HG03565 (cell line): ENCODE results near the gene NOC4L.
"Not testable (repeated sequence)": the region's sequence is repeated elsewhere in the genome, so short reads cannot be mapped to it uniquely, and the experiment has no call there.

Experiments
- ATAC-seq: cut with Tn5 transposase; IDR thresholded peaks from one replicate; pipeline ENCODE4 v1.9.1; 2021; ENCODE audit warnings: mild to moderate bottlenecking, moderate library complexity; ENCODE audit not compliant: unreplicated experiment

NOC4L gene

DNA sequence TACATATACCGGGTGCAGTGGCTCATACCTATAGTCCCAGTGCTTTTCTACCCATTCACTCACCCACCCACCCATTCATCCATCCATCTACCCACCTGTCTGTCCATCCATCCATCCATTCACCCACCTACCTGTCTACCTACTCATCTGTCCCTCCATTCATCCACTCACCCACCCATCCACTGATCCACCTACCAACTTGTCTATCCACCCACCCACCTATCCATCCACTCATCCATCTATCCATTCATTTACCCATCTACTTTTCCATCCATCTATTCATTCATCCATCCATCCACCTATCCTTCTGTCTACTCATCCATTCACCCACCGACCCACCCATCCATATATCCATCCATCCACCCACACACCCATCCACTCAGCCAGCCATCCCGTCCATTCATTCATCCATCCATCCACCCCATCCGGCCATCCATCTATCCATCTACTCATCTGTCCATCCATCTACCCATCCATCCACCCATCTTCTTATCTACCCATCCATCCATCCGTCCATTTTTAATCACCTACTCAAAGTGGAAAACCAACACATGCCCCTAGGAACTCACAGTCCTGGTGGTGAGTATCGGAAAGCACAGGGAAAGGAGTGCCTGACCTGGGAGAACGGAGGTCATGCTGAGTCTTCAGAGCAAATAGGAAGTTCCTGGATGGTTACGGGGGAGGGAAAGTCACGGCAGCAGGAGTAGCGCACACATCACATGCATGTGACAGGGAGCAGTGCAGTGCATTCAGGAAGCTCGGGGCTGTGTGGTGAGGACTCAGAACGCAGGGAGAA lies 20.1 kb upstream of the NOC4L start:
- ATAC-seq: no peak

DNA sequence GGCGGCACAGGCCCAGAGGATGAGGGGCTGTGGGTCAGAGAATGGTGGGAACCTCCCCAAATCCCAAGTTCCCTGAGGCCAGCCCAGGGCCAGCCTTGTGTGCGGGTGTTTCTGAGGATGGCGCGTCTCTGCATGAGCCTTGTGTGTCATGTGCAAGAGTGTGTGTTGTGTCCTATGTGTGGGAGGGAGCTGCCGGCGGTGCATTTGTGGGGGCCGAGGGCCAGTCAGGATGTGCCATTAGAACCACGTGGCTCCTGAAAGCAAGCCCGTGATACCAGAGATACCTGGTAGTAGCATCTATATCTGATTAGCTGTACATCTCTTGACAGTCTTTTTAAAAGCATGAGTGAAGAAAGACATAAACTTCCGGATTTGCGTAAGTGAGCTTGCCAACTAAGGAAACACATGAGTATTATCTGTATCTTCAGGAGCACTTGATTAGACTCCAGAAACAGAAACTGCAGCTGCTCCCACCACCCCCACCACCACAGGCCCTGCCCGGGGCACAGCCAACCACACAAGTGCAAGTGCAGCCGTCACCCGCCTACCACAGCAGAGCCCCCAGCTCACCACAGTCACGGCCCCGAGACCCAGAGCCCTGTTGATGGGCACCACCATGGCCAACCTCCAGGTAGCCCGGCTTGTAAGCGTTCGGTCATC lies 19.4 kb upstream of the NOC4L start:
- no peak for ATAC-seq

DNA sequence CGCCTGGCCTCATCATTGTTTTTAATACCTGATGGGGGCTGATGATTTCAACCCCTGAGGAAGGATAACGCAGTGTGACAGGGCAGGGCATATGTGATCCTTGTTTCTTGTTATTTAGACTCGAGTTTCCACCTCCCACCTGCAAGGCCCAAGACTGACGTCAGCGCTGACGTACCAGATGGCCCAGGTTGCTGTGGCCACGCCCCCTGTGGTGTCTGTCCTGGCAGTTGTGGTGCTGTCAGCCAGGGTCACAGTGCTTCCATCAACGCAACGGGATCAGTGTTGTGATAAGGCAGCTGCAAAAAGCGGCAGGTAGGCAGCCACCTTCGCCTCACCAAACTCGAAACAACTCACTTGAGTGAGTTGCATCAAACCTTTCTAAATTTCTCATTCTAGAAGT lies 18.5 kb upstream of the NOC4L start:
- no peak for ATAC-seq

DNA sequence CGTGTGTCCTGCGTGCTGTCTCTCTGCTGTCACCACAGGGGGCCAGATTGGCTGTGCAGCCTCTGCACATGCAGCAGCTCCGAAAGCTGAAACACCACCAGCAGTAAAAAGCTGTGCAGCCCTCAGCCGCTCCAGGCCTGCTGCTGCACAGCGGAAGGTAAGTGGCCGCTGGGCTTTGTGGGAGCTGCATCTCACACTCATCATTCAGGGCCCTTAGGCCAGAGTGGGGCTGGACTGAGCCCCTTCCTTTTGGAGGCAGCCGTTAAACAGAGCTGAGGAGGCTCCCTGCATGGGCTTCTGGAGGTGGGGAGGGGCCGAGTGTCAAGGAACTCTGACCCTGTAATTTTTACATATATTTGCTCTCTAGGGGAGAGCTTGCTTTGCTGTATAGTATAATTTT lies 17.2 kb upstream of the NOC4L start:
- ATAC-seq: no peak

DNA sequence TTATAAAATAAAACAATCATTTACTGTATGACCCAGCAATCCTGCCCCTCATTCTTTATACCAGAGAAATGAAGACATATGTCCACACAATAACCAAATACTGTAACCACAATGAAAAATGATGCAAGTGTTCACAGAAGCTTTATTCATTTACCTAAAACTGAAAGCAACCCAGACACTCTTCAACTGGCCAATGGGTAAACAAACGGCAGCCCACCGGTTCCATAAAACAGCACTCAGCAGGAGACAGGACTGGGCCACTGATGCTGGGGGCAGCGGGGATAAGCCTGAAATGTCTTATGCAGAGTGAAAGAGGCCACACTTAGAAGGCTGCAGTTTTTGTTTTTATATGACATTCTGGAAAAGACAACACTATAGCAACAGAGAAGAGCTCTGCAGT lies 15.2 kb upstream of the NOC4L start:
- ATAC-seq: no peak

DNA sequence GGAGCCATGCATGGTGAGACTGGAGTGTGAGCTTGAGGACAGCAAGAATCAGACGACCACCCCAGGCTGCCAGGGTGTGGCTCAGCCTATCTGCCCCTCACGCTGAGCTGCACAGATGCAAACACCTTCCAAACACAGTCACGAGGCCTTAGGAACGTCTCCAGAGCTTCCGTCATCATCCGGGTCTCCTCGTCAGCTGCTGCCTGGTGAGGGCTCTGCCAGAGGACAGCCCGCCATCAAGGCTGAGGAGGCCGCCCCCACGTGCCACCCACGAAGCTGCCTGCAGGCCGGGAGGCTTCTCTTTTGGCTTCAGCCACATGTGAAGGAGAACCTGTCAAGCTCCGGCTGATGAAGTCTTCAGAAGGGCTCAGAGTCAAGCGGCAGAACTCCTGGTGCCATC lies 13.6 kb upstream of the NOC4L start:
- ATAC-seq: no peak

DNA sequence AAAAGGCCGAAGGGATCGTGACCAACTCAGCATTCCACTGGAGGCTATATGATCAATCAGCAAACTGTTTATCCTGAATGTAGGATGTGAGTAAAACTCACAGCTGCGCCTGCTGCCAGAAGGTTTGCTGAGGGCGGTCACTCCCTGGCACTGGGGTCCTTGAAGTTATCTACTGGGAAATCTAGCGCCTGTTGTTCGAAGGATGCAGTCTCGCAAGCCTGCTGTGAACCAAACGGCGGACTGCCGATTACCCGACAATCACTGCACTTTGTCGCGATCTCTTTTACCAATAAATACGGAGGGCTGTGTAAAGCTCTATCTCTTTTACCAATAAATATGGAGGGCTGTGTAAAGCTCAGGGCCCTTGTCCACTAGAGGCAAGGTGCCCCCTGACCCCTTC lies 13.0 kb upstream of the NOC4L start:
- no peak for ATAC-seq

DNA sequence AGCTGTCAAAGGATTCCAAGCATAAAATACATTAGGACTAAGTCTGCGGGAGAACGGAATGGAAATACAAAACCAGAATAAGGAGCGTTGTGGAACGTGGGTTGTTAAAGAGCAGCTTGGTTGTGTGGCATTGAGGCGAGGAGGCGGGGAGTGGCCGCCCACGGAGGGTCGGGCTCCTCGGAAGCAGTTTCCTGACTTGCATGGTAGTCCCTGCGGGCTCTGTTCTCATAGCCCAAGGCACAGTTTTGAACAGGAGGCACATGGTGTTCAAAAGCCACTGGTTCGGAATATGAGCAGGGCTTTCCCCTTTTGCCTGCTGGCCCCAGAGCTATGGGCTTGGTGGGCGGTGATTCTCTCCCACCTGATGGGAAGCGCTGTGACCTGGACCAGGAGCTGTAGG lies 12.3 kb upstream of the NOC4L start:
- ATAC-seq: no peak

DNA sequence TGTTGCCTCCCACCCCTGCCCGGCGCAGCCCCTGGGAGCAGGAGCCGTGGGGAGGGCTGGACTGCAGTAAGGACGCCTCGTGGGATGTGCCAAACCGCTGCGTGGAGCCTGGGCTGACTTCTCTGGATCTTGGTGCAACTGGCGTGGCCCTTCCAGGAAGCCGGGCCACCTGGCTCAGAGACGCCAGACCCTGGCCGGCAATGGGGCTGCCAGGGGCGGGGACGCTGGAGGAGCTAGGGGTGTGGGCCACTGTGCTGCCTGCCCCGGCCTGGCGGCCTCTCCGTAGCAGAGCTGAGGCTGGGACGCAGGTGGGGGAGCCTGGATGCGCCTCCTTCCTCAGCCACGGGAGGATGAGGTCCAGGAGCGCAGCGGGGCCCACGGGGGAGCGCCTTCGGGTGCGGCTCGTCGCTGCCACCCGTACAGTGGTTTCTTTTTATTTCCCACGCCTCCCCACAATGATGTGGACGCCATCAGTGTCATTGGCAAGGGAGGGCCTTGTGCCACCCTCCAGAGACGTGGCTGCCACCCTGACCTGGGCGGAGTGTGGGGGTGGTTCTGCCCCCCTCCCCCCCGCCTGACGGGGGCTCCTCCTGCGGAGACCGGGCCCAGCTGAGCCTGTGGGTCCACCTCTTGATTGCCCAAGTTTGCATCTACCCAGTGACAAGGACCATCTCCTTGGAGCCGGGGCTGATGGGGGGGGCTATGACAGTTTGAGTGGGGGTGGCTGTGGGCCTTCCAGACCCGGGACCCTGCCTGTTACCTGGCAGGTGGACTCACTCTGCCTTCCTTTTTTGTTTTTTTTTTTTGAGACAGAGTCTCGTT lies 11.4 kb upstream of the NOC4L start:
- no peak for ATAC-seq

DNA sequence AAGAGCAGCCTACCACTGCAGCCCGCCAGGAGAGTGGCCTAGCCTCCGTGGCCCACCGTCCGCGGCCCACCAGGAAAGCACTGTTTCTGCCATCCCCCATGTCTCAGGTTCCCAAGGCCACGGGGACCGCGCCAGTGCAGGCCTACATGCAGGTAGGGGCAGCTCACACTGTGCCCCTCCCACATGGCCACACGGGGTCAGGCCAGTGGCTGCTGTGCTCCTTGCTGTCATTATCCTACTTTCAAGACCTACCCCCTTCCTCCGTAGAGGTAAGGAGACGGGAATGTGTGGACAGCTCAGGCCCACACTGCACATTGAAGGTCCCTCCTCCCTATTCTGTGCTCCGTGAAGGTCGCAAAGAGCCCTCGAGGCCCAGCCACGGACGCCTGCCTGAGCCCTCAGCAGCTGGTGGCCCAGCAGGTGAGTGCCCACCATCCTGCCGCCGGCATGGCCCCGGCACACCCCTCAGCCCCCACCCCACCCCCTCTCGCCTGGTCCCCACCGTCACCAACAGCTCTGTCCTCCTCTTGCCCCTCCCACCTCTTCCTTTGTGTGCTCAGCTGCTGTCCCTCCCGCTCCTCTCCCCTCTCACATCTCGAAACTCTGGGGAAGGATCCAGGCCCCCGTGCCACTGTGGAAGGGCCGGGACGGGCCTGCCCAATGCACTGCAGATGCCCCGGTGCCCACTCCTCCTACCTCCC lies 10.2 kb upstream of the NOC4L start:
- no peak for ATAC-seq

DNA sequence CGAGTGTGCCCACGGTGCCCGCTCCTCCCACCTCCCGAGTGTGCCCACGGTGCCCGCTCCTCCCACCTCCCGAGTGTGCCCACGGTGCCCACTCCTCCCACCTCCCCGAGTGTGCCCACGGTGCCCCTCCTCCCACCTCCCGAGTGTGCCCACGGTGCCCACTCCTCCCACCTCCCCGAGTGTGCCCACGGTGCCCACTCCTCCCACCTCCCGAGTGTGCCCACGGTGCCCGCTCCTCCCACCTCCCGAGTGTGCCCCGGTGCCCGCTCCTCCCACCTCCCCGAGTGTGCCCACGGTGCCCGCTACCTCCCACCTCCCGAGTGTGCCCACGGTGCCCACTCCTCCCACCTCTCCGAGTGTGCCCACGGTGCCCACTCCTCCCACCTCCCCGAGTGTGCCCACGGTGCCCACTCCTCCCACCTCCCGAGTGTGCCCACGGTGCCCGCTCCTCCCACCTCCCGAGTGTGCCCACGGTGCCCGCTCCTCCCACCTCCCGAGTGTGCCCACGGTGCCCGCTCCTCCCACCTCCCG lies 9.5 kb upstream of the NOC4L start:
- not testable (repeated sequence) for ATAC-seq

DNA sequence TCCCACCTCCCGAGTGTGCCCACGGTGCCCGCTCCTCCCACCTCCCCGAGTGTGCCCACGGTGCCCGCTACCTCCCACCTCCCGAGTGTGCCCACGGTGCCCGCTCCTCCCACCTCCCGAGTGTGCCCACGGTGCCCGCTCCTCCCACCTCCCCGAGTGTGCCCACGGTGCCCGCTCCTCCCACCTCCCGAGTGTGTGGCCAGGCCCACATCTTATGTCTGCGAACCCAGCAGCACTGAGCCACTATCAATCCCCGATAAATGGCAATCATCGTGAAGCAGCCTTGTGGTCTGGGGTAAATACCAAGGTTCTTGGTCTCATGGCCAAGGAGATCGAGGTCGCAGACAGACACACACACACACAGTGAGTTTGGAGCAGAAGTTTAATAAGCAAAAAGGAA lies 8.0 kb upstream of the NOC4L start:
- ATAC-seq: not testable (repeated sequence)

DNA sequence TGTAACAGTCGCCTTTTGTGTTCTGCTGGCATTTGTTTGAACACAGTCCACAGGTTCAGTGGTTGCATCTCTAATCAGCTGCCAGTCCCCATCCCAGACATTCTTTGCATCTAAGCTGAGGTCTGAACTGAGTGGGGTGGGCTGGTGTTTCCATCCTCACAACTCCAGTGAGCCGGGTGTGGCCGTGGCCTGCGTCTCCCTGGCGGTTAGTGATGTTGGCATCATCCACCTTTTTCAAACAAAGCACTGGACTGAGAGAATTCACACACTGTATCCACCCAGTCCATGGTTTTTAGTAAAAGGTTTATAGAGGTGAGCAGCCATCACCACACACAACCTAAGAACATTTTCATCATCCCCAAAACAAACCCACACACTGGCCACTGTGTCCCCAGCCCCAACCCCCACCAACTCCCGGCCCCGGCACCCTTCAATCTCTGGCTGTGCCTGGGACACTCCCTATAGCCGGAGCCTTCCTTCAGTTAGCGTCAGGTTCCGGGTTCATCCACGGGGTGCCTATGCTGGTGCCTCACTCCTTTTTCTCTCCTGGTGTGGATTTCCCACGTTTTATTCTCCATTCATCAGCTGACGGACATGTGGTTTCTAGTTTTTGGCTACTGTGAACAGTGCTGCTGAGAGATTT lies 6.7 kb upstream of the NOC4L start:
- ATAC-seq: no peak

DNA sequence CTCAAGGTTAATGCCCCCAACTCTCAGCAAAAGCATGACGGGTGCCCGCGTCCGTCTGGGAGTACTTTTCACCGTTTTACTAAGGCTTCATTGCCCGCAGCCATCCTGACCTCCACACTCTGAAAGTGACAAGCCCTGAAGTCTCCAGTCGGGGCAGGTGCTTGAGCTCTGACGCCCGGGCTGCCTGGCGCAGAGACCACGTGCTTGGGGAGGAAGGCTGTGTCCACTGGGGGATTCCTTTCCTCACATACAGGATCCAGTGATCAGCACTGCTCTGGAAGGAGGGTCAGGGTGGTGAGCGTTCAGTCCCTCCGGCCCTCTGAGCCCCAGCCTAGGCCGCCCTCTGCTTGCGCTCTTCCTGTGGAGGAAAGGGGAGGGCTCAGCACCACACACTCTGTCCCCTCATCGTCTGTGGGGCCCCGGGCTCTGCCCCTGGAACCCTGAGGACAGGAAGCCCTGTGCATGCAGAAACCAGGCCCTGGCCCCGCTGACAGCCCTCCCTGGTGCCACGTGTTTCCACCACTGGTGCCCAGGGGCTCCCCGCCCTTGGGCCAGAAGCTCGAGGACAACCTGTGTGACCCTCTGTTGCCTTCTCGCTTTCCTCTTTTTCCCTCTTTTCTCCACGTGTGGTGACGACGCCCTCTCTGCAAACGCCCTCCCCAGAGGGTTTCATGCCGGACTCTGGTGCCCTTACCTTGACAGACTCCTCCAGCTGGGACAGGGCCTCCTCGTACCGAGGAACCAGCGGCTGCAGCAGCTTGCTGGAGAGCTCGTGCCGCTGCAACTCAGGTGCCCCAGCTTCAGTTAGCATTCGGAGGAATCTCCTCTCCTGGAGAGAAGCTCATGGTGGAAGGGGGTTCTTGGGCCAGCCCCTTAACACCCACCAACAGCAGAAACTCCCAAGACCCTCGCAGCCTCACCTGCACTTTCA lies 5.1 kb upstream of the NOC4L start:
- ATAC-seq: no peak

DNA sequence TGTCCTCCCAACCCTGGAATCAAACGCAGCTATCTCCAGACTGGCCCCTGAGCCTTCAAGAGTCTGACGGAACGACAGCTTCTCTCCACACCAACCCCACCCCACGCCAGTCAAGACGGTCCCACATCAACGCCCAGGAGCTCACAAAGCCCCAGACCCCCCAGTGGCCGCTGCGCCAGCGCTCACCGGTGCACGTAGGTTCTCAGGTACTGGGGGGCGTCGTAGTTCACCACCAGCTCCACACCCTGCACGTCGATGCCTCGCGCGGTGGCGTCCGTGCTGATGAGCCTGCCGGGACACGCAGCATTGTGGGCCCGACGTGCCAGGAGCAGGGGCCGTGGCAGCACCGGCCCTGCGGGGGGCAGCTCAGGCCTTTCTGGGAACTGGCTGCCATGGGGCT lies 4.3 kb upstream of the NOC4L start:
- ATAC-seq: no peak

DNA sequence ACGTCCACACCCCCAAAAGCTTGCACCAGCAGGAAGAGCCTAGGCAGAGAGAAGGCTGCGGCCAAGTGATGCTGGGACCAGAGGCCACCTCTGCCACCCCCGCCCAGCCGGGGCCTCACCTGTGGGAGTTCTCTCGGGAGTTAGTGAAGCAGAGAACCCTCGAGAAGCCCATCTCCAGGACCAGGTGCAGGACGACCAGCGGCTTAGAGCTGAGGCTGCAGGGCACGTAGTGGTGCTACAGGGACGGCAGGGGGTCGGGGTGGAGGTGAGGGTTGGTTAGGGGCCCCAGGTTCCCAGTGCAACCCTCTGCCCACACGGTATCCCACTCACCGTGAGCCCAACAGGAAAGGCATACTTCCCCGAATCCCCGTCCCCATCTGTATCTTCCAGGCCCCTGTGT lies 3.8 kb upstream of the NOC4L start:
- no peak for ATAC-seq

DNA sequence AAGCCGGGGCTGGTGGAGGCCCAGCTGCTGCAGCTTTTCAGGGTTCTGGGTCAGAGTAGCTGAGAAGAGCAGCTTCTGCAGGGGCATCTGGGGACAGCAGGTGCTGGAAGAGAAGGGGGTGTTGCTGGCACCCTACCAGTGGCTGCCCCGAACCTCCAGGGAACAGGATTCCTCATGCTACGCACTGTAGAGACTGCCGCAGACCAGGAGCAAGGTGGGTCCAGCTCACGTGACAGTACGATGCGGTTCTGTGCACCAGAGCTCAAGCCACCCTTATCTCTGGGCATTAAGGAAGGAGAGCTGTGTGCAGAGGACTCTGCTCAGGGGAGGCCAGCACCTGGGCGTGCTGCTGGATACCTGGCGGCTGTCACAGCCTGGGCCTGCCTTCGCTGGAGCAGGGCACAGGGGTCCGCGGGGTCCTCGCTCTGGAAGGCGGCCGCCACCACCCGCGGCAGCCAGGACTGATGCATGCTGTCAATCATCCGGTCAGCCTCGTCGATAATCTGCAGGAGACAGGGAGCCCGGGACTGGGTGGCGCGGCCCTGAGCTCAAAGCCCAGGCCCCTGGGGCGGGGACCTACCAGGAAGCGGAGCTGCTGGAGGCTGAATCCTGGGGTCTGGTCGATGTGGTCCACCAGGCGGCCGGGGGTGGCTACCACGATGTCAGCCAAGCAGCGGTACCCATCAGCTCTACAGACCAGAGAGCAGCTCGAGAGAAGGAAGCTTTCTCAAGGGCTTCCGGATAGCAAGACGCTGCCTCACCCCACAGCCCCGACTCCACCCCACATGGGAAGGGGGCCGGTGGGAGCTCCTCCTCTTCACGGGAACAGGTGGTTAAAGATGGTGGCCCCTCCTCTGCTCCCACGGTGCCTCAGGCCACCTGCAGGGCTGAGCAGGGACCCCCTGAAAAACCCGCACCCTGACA lies 3.1 kb upstream of the NOC4L start:
- ATAC-seq: no peak

DNA sequence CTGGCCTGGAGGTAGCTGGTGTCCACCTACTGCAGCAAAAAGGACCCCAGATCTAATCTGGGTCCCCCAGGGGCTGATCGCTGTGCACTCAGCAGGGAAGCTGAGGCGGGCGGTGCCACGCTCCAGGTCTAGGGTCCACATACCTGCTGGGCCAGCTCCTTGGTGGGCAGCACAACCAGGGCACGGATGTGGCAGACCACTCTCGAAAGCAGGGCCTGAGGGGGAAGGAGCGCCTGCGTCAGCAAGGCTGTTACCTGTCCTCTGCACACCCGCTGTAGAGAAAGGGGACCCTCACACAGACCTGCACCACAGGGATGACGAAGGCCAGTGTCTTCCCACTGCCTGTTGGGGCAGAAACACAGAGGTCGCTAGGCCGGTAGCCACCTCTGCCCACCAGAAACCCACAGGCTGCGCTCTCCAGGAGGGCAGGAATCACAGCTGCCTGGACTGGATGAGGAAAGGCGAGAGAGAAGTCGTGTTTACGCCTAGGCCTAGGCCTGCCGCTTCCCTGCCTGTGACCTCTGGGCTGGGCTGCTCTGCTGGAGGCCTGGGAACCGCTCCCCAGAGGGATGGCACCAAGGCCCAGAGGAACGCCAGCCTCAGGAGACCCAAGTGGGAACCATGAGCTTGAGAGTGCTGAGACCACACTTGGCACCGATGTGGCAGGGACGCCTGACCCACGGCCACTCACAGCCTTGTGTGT lies 2.1 kb upstream of the NOC4L start:
- ATAC-seq: no peak
